ENCODE results near the gene PPTC7. TPM values are rescaled to one million over a fixed set of nuclear protein-coding genes. Genes with fewer than 3 reads are reported as not detected.

Gene PPTC7
- total and polyA plus RNA-seq, 10 of the 15 experiments (the other 5 are each of a cell fraction or from before 2014, with no cell fraction given), result 4.0 to 69.6 (median 12.3) TPM

DNA sequence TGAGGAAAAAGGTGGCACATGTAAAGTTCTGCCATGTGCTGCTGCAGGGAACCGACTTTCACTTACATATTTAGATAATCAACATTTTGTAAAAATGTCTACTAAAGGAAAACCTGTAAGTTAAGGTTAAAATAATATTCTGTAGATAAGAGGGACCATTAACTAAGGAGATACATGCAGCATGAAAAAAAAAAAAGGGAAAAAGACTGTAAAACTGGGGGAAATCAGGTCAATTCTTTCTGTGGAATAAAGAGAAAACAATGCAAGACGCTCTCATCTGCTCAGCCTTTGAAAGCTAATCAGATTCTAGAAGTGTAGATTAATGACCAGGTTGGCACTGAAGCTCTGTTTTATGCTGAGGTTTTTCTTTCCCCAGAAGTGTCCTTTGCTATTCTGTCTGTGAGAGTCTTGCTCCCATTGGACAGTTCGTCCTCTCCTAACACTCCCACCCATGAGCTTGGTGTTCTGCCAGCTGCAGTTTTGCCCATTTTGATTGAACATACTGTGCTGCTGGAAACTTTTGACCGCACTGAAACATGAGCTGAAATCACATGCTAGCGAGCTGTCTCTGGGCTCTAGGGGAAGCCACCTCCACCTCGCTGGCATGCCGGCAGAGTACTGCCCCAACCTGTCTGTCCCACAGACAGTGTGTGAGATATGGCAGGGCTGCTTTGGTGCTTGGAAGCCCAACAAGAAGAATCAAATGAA, 39.7 kb downstream of the PPTC7 start (continued):
- TF ChIP-seq E2F4 (IDR thresholded peaks at IDR 0.05; ENCODE audit: low read depth, low read length), result no peak
- TF ChIP-seq CEBPB (IDR thresholded peaks at IDR 0.05; ENCODE audit: borderline replicate concordance in 1 of 2, low read depth in 2 of 2, low read length in 2 of 2), result no peak
- TF ChIP-seq CHD4 (IDR thresholded peaks at IDR 0.05), result no peak
- TF ChIP-seq, protein P1, sequence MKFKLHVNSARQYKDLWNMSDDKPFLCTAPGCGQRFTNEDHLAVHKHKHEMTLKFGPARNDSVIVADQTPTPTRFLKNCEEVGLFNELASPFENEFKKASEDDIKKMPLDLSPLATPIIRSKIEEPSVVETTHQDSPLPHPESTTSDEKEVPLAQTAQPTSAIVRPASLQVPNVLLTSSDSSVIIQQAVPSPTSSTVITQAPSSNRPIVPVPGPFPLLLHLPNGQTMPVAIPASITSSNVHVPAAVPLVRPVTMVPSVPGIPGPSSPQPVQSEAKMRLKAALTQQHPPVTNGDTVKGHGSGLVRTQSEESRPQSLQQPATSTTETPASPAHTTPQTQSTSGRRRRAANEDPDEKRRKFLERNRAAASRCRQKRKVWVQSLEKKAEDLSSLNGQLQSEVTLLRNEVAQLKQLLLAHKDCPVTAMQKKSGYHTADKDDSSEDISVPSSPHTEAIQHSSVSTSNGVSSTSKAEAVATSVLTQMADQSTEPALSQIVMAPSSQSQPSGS (IDR thresholded peaks at IDR 0.05; ENCODE audit: low read length), result no peak
- TF ChIP-seq FOXK2 (IDR thresholded peaks at IDR 0.05), result no peak
- TF ChIP-seq REST (IDR thresholded peaks at IDR 0.05; ENCODE audit: low read depth, low read length), result no peak
- no peak for TF ChIP-seq TAF1 (IDR thresholded peaks at IDR 0.05; ENCODE audit: borderline replicate concordance, low read depth, low read length)
- TF ChIP-seq, protein P2, sequence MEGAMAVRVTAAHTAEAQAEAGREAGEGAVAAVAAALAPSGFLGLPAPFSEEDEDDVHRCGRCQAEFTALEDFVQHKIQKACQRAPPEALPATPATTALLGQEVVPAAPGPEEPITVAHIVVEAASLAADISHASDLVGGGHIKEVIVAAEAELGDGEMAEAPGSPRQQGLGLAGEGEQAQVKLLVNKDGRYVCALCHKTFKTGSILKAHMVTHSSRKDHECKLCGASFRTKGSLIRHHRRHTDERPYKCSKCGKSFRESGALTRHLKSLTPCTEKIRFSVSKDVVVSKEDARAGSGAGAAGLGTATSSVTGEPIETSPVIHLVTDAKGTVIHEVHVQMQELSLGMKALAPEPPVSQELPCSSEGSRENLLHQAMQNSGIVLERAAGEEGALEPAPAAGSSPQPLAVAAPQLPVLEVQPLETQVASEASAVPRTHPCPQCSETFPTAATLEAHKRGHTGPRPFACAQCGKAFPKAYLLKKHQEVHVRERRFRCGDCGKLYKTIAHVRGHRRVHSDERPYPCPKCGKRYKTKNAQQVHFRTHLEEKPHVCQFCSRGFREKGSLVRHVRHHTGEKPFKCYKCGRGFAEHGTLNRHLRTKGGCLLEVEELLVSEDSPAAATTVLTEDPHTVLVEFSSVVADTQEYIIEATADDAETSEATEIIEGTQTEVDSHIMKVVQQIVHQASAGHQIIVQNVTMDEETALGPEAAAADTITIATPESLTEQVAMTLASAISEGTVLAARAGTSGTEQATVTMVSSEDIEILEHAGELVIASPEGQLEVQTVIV (IDR thresholded peaks at IDR 0.05; ENCODE audit: borderline replicate concordance, partially characterized antibody), result no peak
- TF ChIP-seq PBX3 (IDR thresholded peaks at IDR 0.05; ENCODE audit: insufficient replicate concordance, low read depth, low read length), result no peak
- TF ChIP-seq CHD2 (IDR thresholded peaks at IDR 0.05; ENCODE audit: borderline replicate concordance, low read depth, low read length), result peak; percentile 53; the same call in 1 of the 2 replicates
- no peak for TF ChIP-seq NRF1 (conservative IDR thresholded peaks at IDR 0.05; ENCODE audit: low read depth, low read length)
- TF ChIP-seq MYC (IDR thresholded peaks at IDR 0.05; ENCODE audit: insufficient read depth, insufficient read length, insufficient replicate concordance, low read length, severe bottlenecking), result no peak
- TF ChIP-seq TCF3 (IDR thresholded peaks at IDR 0.05; ENCODE audit: borderline replicate concordance, insufficient read depth, low read depth, low read length), result no peak
- TF ChIP-seq CHD1 (IDR thresholded peaks at IDR 0.05; ENCODE audit: low read depth, low read length), result no peak
- no peak for TF ChIP-seq CREB1 (IDR thresholded peaks at IDR 0.05; ENCODE audit: low read depth)
- no peak for TF ChIP-seq ZNF217 (IDR thresholded peaks at IDR 0.05)
- no peak for TF ChIP-seq NFIC (IDR thresholded peaks at IDR 0.05; ENCODE audit: low read depth, low read length)
- TF ChIP-seq PAX8 (IDR thresholded peaks at IDR 0.05), result no peak
- TF ChIP-seq POLR2A (IDR thresholded peaks at IDR 0.05; ENCODE audit: low read depth, low read length), result 0 out of 2 replicates have a peak, but pooled peaks have one; percentile 26

Measured in GM12878 (cell line).